Loucy (cell line): ENCODE results near the gene UBAC2.
"Not testable (repeated sequence)": the region's sequence is repeated elsewhere in the genome, so short reads cannot be mapped to it uniquely, and the experiment has no call there.

Source experiments
- CTCF ChIP-seq: fragments of 200-600 bp; sonication (generic); conservative IDR thresholded peaks from 2 replicates; pipeline ENCODE4 v1.5.1; 2014; ENCODE audit warnings: mild to moderate bottlenecking, antibody characterized with exemption, low read length
- EZH2phosphoT487 ChIP-seq: fragments of 200-600 bp; IDR thresholded peaks from 2 replicates; pipeline ENCODE4 v1.6.1; 2018; ENCODE audit warnings: antibody characterized with exemption, mild to moderate bottlenecking, moderate library complexity, borderline replicate concordance

GRCh38 chr13:99249178-99249577 lies 48.5 kb downstream of the UBAC2 start:
- TF ChIP-seq CTCF, EZH2phosphoT487: not testable (repeated sequence)
